Endothelial cell of hepatic sinusoid (primary cell): ENCODE measurements around the gene TM9SF3.

Experiments used
- in situ Hi-C: cut with HindIII; loops from 2 replicates; pipeline ENCODE4 v1.10.0; 2017; ENCODE audit warnings: low sequenced_read_pairs

TM9SF3 gene

DNA sequence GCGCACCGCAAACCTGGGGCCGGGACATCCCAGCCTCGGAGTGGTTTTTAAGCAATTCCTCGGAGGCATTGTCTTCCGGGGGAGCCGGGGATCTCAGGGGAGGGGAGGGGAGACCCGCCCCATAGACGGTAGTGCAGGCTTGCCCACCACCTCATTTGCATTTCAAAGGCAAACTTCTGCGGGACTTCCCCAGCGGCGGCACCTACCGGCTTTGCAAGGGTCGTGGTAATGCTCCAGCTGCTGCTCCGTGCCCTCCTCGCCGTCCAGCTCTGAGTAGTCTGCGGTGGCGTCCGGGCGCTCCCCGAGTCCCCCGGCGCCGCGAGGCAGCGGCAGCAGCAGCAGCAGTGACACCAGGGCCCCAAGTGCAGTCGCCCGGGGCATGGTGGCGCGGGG, 73.5 kb downstream of the TM9SF3 start:
- in situ Hi-C loops: no loop called here

DNA sequence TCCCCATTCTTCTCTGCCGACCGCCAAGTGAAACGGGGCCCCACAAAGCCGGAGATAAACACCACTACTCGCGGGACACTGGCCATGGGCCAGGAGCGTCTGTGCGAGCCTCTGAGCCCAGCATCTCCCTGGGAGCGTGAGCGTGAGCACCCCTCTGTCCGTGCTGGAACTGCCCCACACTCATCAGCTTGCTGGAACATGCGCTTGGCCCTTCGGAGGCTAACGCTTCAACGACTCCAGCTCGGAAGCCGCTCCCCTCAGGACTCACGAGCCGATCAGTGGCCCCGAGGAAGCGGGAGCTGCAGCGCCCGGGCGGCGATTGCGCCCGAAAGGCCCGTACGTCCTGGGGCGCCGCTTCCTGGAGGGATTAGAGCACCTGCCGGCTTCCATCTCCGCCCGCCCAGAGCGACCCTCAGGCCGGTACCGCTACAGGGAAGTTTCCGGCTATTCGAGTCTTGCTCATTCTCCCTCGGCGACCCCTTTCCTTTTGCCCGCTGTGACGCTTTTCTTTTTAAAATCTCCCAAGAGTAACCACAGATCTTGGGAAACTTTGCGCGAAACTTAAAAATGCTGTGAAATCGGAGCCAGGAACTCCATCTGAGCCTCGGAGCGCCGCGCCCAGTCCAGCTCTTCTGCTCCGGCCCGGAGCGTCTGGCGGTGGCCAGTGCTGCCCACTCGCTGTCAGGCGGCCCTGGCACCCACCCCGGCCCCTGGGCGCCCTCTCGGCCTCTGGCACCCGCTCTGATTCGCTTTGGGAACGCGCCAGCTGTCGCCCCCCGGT, 74.1 kb downstream of the TM9SF3 start:
- in situ Hi-C loops: no loop called here

DNA sequence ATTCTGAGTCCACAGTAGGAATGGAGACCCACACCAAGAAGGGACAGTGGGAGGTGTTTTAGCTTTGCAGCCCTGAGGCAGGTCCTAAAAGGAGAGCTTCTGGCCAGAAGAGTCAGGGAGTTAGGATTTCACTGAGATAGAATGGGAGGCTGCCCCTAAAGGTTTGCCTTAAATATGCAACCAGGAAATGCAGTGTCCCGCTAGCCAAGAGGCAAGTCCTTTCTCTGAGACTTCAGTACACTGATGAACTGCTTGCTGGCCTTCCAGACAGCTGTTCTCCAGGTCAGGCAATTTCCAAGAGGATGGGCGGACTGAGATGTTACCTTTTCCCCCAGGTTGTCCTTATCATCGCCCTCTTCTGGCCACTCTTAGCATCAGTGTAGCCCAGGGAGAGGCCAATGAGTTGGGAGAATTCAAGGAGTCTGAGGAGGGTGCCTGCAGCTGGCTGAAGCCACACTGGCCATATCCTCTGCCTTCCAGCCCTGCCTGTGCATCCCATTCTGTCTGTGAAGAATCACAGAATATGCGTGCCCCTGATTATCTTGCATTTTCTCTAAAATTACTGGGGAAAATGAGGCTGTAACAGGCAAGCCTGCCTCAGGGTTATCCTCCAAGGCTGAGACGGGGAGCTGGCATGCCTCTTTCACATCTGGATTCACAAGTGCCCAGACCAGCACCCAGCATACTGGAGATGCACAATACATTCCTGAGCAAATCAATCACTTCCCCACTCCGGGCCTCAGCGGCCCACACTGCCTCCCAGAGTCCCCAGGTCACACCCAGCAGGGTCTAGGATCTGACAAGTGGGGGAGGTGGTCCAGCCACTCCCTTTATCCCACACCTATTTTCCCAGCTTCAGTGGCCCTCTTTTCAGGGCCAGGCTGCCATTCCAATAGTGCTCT, 75.5 kb downstream of the TM9SF3 start:
- in situ Hi-C loops: no loop called here

DNA sequence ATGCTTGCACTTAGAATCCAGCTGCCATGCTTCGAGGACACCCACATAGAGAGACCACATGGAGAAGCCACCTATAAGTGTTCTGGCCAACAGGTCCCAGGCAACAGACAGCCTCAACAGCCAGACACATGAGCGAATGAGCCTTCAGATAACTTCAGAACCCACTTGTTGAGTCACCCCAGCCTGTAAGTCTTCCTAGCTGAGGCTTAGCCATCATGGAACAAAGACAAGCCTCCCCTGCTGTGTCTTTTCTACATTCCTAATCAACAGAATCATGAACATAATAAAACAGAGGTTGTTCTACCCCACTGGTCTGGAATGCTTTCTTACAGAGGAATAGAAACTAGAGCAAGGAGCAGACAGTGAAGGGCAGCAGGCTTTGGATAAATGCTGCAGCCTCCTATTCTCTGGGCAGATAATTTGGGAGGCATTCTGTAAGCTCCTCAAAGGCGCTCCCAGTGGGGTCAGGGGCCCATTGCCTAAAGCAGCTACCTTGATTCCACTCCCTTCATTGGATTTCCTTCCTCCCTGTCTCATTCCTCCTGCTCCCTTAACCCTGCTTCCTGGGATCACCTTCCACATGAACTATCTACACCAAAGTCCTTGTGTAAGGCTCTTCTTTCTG, 77.7 kb downstream of the TM9SF3 start:
- in situ Hi-C loops: no loop called here

DNA sequence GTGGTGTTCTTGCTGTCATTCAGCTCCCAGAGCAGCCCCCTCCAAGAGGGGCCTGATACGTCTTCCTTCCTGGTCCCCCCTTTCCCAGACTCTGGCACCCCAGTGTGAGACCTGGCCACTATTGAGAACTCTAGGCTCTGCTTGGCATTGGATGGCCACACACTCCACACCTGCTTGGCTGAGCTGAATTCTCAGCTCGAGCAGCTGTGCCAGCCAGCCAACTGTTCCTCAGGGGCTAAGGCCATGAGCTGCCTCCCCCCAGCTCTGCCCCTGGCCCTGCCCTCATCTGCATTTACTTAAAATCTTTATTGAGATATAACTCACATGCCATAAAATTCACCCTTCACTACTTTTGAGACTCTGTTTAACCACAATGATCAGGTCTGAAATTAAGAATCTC, 79.8 kb downstream of the TM9SF3 start:
- in situ Hi-C loops: no loop called here

DNA sequence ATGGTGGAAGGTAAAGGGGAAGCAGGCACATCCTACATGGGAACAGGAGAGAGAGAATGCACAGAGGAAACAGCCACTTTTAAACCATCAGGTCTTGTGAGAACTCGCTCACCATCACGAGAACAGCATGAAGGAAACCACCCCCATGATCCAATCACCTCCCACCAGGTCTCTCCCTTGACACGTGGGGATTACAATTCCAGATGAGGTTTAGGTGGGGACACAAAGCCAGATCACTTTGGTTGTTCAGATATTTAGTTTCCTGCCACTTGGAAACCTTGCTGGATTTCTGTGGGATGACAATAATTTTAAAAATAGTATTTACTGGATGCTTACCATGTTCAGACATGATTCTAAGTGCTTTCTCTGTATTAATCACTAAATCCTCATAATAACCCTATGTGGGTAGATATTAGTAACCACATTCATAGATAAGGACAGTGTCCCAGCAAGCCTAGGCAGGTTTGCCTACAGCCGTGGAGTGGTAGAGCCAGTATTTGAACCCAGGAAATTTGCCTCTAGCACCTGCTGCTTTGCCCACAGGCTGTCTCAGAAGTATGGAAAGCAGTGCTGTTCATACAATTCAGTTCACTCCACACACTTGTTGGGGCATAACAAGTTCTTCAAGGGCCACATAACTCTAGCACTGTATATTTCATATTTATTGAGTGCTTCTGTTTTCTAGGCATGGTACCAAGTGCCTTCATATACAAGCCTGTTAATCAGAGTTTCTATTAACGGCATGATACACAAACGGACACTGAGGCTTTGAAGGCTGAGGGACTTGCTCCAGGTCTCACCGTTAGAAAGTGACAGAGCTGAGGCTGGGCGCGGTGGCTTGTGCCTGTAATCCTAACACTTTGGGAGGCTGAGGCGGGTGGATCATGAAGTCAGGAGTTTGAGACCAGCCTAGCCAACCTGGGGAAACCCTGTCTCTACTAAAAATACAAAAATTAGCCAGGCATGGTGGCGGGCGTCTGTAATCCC, 81.4 kb downstream of the TM9SF3 start:
- in situ Hi-C loops: no loop called here

DNA sequence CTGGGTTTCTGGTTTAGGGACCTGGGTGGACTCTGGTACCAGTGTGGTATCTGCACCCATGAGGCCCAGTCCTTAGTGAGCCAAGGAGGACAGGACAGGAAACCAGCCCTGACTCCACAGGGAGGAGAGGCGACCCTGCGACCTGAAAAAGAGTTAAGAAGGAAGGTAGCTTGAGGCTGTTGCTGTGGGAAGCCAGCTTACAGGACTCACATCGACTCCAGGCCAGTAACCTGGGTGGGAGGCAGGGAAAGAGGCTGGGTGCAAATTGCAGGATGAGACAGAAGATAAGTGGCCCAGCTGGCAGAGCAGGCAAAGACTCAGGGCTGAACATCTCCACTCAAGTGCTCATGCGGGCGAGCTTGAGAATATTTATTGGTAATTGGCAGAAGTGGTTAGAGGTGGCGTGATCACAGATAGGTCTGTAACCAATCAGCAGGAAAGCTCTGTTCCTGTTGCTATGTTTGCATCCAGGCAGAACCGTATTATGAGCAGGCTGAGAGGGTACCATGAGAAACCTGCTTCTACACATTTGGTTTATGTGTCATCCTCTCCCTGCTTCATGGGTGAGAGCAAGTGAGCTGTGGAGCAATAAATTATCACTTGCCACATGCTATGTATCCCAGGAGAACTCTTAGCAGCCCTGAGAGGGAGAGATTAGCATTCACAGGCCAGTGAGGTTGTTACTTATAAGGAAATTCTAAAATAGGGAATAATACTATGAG, 84.1 kb downstream of the TM9SF3 start:
- in situ Hi-C loops: no loop called here

DNA sequence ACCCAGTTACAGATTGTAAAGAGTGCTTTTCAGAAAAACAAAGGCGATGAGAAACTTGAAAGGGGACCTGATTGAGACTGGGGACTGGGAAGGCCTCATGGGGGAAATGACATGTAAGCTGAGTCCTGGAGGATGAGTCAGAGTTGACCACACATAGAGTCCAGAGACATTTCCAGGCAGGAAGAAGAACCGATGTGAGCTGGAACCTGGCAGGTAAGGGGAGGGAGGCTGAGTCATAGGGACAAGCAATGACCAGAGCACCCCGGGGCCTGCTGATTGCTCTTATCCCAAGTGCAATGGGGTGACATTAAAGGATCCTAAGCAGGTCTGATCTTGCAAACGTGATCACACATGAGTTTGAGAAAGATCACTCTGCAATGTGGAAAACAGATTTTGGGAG, 84.8 kb downstream of the TM9SF3 start:
- in situ Hi-C loops: no loop called here

DNA sequence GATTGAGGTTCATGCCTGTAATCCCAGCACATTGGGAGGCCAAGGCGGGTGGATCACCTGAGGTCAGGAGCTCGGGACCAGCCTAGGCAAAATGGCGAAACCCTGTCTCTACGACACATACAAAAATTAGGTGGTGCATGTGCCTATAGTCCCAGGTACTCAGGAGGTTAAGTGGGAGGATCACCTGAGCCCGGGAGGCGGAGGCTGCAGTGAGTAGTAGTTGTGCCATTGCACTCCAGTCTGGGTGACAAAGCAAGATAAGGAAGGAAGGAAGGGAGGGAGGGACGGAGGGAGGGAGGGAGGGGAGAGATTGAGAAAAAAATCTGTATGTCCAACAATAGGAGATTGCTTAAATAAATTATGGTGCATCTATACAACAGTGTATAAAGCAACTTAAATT, 86.3 kb downstream of the TM9SF3 start:
- in situ Hi-C loops: no loop called here

DNA sequence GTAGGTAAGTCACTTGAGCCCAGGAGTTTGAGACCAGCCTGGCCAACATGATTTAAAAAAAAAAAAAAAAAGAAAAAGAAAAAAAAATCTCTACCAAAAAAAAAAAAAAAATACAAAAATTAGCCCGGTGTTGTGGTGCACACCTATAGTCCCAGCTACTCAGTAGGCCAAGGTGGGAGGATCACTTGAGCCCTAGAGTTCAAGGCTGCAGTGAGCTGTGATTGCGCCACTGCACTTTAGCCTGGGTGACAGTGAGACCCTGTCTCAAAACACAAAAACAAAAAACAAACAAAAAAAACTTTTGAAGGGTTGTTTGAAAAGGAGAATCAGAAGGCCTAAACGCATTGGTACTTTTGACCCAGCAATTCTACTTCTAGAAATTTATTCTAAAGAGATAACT, 86.8 kb downstream of the TM9SF3 start:
- in situ Hi-C loops: no loop called here

DNA sequence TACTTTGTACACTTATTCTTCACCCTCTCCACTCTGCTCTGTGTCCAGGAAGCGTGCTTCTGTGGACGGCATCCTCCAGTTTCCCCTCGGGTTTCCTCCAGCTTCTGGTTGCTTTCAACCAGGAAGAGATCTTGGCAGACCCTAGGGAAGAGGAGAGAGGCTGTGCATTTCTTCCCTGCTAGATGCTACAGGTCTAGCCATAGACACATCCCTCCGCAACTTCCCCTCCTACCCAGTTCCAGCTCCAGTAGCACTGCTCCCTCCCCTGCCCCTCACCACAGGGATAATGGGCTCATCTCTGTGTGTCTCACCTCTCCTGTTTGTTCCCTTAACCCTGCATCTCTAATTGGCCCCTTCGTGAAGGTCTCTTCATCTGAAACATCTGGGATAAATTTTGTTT, 89.4 kb downstream of the TM9SF3 start:
- in situ Hi-C loops: loop anchor here (5.0 kb wide), 1 partner anchor 100 kb away; no protein-coding TSS in a partner anchor

DNA sequence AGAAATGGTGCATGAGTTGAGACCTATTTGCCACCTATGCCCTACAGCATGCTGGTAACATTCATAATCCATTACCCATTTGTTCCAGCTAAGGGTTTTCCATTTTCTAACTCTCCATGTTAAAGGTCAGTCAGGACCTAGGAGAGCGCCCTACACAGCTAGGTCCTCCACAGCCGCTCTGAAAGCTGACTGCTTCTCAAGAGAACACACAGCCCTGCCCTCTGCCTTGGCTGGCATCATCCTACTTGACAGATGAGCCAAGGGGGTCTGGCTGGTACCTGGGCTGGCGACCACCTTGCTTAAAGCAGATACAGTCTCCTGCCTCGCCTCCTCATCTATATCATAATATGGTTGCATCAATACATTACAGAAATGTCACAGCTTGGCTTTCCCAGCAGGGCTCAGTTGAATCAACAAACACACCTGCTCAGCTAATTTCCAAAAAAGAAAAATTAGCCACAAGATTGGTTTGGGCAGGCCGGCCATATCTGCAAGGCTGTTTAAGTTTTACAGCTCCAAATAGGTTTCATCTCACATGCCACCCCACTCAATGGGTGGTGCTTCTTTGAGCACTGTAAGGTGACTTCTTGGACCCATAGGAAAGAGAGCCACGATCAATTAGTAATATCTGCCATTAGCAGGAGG, 90.4 kb downstream of the TM9SF3 start:
- in situ Hi-C loops: loop anchor here (5.0 kb wide), 1 partner anchor 99 kb away; no protein-coding TSS in a partner anchor

DNA sequence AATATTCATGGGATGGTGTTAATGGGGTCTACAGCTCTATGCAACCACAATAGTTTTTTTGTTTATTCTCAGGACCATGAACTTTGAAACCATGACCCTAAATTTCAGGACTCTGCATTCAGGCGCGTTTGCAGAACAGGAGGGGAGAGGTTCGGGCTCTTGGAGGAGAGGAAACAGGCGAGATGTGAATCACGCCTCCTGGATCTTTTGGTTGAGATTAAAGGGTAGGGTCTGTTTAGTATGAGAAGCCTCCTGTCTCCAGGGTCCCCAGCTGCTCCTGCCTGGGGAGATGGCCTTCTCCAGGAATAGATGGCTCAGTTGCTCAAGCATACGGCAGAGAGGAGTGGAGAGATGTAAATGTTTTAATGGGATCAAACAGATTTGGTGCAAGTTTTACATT, 91.3 kb downstream of the TM9SF3 start:
- in situ Hi-C loops: loop anchor here (5.0 kb wide), 1 partner anchor 98 kb away; no protein-coding TSS in a partner anchor

DNA sequence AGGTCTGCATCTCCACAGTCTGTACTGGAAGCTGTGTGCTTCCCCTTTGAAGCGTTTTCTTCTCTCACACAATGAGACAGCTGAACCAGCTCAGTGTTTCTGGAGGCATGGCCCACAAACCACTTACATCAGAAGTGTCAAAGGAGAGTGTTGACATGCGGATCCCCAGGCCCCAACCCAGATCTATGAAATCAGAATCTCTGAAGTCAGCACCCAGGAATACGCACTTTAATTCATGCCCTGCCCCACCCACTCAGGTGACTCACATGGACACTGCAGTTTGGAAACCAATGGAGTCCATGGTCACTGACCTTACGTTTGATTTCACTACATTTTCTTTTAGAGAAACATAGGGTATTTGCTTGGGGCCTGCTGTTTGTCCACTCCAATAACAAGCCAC, 92.1 kb downstream of the TM9SF3 start:
- in situ Hi-C loops: loop anchor here (5.0 kb wide), 1 partner anchor 97 kb away; no protein-coding TSS in a partner anchor

DNA sequence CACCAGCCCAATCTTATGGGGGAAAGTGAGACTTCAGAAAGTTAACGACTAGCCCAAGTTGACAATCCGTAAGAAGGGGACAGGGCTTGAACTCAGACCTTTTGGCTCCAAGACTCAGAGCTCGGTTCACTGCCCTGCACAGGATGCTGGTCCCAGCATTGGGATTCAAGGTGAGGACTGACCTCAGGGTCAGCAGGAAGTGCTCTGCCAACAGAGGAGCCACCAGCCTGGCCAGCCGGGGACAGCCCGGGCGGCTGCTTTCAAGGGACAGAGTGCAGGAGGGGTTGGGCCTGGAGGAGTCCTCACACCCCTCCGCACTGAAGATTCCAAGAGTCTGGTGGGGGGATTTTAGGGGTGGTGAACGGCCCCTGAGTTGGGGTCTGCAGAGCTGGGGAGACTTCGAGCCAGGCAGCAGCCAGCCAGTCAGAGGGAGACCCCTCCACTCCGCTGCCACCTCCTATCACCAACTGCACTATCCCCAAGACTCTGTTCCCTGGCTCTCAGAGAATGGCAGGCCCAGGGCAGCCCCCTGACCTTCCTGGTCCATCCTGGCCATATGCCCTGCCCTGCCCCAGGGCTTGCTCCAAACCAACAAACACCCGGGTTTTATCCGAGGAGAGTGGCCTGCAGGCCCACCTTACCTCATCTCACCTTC, 92.8 kb downstream of the TM9SF3 start:
- in situ Hi-C loops: no loop called here

DNA sequence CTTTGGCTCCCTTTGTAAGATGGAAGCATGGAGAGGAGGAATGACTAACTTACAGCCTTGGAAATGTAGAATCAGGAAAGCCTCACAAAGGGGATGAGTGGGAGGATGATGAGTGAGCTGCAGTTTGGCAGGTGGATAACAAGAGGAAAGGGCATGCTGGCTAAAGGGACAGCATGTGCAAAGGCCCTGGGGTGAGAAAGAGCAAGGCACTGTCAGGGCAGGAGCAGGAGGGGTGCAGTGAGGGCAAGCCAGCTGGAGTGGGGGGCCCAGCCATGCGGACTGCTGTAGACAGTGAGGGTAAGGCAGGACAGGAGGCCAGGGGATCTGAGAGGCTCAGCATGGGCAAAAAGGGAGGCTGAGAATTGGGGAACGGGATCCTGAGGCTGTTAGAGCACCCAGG, 93.6 kb downstream of the TM9SF3 start:
- in situ Hi-C loops: no loop called here

DNA sequence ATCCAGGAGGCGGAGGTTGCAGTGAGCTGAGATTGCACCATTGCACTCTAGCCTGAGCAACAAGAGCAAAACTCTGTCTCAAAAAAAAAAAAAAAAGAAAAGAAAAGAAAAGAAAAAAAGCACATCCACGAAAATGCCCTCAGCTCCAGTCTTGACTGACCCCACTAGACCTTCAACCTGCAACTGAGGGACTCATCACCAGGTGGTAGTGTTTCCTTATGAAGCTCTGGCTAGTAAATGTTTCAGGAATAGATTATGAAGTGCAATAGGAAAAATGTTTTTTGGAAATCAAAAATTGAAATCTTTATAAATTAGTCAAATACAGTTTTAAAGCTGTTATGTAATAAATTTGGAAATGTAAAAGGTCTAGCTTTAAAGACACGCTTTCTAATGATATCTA, 95.5 kb downstream of the TM9SF3 start:
- in situ Hi-C loops: no loop called here

DNA sequence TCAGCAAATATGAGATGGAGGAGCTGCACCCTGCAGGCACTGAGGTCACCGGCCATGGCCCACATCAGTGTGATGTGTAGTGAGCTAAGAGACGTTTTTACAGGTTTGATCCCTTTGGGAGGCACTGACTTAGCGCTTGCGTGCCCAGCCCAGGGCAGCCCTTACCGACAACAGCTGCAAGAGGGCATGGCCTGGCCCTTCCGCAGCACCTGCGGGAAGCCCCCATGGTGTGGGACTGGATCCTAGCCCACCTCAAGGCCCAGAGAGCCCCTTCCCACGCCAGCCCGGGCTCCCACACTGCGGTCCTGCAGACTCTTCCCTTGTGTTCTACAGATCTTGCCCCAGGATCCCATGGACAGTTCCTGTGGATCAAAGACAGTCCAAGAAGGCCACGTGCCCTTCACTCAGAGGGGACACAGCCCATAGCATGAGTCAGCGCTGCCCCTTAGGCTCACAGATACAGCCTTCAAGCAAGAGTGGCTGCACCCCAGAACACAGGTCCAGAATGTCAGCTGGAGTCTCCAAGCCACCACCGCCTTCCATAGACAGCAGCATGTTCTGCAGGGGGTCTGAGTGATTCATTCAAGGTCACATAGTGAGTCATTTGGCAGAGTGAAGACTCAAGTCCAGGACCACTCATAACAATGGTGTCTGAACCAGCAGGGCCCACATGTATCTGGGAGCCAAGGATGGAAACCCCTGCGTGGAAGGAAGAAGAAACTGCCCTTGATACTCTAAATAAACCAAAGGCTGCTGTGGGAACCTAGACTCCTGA, 98.5 kb downstream of the TM9SF3 start:
- in situ Hi-C loops: no loop called here
